IPS DF 4.7 (cell line): ENCODE measurements around the gene TBC1D16.
"Not testable (repeated sequence)": the region's sequence is repeated elsewhere in the genome, so short reads cannot be mapped to it uniquely, and the experiment has no call there.

ENCODE experiments used
- DNase-seq: peaks from one replicate; pipeline ENCODE4 v3.0.0-alpha.2; 2013; ENCODE audit warnings: low spot score; ENCODE audit errors: extremely low read depth

Gene TBC1D16

GRCh38 chr17:80003969-80004368, 31.7 kb downstream of the TBC1D16 start:
- no peak for DNase-seq

GRCh38 chr17:80002690-80003490, 32.8 kb downstream of the TBC1D16 start:
- DNase-seq, result no peak

- no peak for DNase-seq
These were observed 33.5 kb downstream of the TBC1D16 start for GRCh38 chr17:80002070-80002641.

- no peak for DNase-seq
These were observed 34.5 kb downstream of the TBC1D16 start for GRCh38 chr17:80000981-80001775.

- DNase-seq, result no peak
These were observed 35.5 kb downstream of the TBC1D16 start for GRCh38 chr17:80000136-80000535.

- no peak for DNase-seq
These were observed 38.5 kb downstream of the TBC1D16 start for GRCh38 chr17:79997011-79997660.

- no peak for DNase-seq
These were observed 39.4 kb downstream of the TBC1D16 start for GRCh38 chr17:79996291-79996690.

- no peak for DNase-seq
These were observed 40.0 kb downstream of the TBC1D16 start for GRCh38 chr17:79995696-79996095.

- no peak for DNase-seq
These were observed 41.1 kb downstream of the TBC1D16 start for GRCh38 chr17:79994602-79995001.

- DNase-seq, result not testable (repeated sequence)
These were observed 41.5 kb downstream of the TBC1D16 start for GRCh38 chr17:79994228-79994569.

GRCh38 chr17:79993390-79994227, 42.1 kb downstream of the TBC1D16 start:
- no peak for DNase-seq

- DNase-seq, result no peak
These were observed 42.9 kb downstream of the TBC1D16 start for GRCh38 chr17:79992649-79993389.

- DNase-seq, result no peak
These were observed 43.6 kb downstream of the TBC1D16 start for GRCh38 chr17:79991924-79992648.

- DNase-seq, result no peak
These were observed 44.3 kb downstream of the TBC1D16 start for GRCh38 chr17:79991140-79991923.

- DNase-seq, result no peak
These were observed 45.0 kb downstream of the TBC1D16 start for GRCh38 chr17:79990704-79991103.

GRCh38 chr17:79990051-79990592, 45.5 kb downstream of the TBC1D16 start:
- DNase-seq, result no peak

GRCh38 chr17:79989106-79989835, 46.4 kb downstream of the TBC1D16 start:
- no peak for DNase-seq
